Left cardiac atrium (tissue), 4 donors: ENCODE measurements around the gene TBX2. TPM values are rescaled to one million over a fixed set of nuclear protein-coding genes. Genes with fewer than 3 reads are reported as not detected.
A peak's percentile ranks its signal among the peaks of the same experiment; 100 is the strongest.

Experiments
- ATAC-seq, 2 donors: fragments of 200-7000 bp; cut with Tn5 transposase; one replicate each; pipeline ENCODE4 v1.9.1; 2020; ENCODE audit warnings: mild to moderate bottlenecking in 2 of 2, moderate library complexity in 2 of 2
- DNase-seq: peaks from one replicate; pipeline ENCODE4 v3.0.0-alpha.2; 2020
- intact Hi-C, 2 donors: fragments of 100-400 bp; cut with DNase I; formaldehyde crosslinking; loops; one replicate each; pipeline versions ENCODE4 v1.14.1 to v1.15.1; 2022 to 2023
- total RNA-seq, 2 donors: library from RNA; stranded (reverse); fragmentation: NEBNext Ultra II Directional; extraction: Animal tissue kit (Norgen Biotek cat#: 25700); gene quantifications; one replicate each; pipeline ENCODE4 v1.2.1, GENCODE V29; 2021
- donor health status: DM: no; HTN: yes; CAD: no.
- donor health status: DM: no; HTN: yes; CAD: no; lungs with severe emphysema.
- donor health status: DM: yes; HTN: yes; CAD: no.
- donor health status: Dilated cardiomyopathy.

TBX2 gene
- total RNA-seq, 2 donors from 2014 or later = 12.1 to 17.0 TPM

DNA sequence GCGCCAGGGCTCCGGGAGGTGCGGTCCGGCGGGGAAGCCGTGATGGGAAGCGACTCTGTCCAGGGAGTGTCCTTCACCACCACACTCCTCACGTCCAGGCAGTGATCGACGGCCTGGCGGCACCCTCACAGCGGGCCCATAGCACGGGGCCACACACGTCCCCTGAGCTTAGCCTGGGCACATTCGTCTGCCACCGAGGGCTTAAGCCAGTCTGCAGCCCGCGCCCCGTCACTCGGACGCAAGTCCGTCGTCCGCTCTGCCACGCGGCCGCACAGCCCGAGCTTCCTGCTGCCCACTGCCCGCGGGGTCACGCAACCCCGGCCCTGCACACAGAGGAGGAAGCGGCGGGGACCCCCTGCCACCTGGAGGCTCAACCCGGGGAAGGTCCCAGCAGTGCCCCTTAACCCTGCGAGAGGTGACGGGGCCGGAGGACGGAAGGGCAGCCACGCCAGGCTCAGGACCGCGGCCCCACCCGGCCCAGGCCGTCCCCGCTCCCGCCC, 3.0 kb upstream of the TBX2 start:
- DNase-seq (no peak), ATAC-seq (peak in 1 of 2 donors; percentile 1)
- intact Hi-C loops = no loop called here

GRCh38 chr17:61397086-61397842, 2.4 kb upstream of the TBX2 start:
- DNase-seq = no peak

DNA sequence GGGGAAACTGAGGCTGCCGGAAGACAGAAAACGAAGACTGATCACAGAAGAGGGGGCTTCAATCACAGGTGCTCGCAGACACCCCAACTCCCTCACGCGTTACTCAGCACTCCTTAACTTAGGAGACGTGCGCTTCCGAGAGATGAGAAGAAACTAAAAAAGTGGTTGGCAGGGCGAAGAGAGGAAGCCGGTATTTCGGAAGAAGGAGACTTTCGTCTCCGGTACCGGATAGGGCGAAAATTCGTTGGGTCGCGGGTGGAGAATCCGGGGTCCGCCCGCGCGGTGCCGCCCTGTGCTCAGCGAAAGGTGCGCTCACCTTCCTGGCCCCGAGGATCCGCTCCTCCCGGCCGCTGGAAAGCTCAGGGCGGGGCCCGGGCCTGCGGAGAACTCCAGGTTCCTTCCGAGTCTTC, 917 bp upstream of the TBX2 start:
- DNase-seq = no peak
- ATAC-seq = no peak
- intact Hi-C loops = no loop called here

More at GRCh38 chr17:61397086-61397842, 2.4 kb upstream of the TBX2 start:
- ATAC-seq = peak; percentile 5 to 9
- intact Hi-C loops = no loop called here

DNA sequence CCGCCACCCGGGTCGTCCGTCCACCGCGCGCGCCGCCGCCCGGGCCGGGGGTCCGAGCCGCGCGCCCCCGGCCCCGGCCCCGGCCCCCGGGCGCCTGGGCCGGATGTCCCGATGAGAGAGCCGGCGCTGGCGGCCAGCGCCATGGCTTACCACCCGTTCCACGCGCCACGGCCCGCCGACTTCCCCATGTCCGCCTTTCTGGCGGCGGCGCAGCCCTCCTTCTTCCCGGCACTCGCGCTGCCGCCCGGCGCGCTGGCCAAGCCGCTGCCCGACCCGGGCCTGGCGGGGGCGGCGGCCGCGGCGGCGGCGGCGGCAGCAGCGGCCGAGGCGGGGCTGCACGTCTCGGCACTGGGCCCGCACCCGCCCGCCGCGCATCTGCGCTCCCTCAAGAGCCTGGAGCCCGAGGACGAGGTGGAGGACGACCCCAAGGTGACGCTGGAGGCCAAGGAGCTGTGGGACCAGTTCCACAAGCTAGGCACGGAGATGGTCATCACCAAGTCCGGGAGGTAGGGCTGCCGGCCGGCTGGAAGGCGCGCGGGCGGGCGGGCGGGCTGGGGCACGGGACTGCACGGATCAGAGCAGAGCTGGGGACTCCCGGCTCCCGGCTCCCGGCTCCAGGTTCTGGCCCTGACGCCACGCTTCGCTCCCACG, 548 bp downstream of the TBX2 start:
- intact Hi-C loops = loop anchor here in 1 of 2 donors (10.0 kb wide), 1 partner anchor 395 kb away; no protein-coding TSS in a partner anchor
- DNase-seq = no peak
- ATAC-seq = no peak

DNA sequence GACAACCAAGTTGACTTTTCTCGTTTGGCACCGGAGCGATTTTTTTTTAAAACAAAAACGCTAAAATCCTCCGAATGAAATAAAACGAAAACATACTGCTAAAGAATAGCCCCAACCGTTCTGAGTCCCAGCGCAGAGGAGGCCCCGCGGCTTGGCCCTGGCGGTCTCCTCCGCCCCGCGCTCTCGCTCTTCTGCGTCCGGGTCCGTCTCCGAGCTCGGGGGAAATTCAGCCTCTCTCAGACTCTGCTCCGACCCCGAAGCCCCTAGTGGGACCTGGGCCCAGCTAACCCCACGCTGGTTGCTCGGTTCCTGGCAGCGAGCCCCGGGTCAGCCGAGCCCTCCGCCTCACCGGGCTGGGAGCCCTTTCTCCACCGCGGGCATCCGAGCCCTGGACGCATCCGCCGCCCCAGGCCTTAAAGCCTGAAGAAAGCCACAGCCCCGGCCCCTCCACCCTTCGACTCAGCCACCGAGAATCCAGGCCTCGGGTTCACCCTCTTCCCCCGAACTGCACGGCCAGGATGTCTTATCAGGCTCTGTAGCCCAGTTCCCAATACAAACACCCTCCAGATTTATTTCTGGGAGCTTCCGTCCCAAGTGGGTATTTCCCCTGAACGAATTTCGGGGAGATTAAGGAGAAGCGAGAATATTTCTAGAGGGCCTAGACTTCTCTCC, 1.2 kb downstream of the TBX2 start:
- intact Hi-C loops = loop anchor here in 1 of 2 donors (10.0 kb wide), 1 partner anchor 396 kb away; no protein-coding TSS in a partner anchor
- DNase-seq (no peak), ATAC-seq (no peak)

DNA sequence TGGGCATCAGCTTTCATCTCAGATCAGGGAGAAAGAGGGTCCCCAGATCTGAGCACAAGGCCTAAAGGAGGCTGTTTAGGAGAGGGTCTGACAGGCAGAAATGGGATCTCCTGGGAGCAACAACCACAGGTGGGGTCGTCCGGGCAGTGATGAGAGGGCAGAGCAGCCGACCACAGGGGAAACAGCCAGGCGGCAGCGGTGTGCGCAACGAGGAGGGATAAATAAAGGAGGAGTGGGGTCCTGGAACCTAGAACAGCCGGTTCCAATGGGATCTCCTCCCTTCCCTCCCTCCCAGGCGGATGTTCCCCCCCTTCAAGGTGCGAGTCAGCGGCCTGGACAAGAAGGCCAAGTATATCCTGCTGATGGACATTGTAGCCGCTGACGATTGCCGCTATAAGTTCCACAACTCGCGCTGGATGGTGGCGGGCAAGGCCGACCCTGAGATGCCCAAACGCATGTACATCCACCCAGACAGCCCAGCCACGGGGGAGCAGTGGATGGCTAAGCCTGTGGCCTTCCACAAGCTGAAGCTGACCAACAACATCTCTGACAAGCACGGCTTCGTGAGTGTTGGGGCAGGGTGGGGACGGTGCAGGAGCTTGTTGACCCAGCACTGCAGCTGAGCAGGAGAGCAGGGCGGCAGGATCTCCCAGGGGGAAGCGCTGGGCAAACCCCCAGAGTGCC, 1.9 kb downstream of the TBX2 start:
- intact Hi-C loops = loop anchor here in 1 of 2 donors (10.0 kb wide), 1 partner anchor 397 kb away; no protein-coding TSS in a partner anchor
- DNase-seq (no peak), ATAC-seq (no peak)

DNA sequence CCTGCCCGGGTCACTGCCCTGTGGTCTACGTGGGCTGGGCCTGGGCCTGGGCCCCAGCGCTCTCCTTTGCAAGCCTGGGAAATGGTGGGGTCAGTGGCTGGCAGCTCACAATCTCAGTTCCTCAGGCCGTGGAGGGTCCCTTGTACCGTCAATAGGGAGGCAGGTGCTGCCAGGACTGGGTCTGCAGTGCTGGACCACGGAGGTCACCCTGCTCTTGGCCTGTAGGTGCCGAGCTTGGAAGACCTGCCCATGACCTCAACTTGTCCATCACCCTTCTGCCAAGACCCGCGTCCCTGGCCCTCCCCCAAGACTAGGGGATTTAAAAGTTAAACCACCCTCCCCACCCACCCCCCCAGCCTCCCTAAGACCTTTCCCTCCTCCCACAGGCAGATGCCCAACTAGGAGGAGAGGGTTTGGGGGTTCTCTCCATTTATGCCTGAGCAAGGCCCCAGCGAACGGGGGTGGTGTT, 2.5 kb downstream of the TBX2 start:
- DNase-seq = no peak
- intact Hi-C loops = loop anchor here in 1 of 2 donors (10.0 kb wide), 1 partner anchor 397 kb away; no protein-coding TSS in a partner anchor
- no peak for ATAC-seq

GRCh38 chr17:61402978-61403800, 3.5 kb downstream of the TBX2 start:
- intact Hi-C loops = loop anchor here in 1 of 2 donors (10.0 kb wide), 1 partner anchor 398 kb away; no protein-coding TSS in a partner anchor
- DNase-seq (no peak), ATAC-seq (no peak)

GRCh38 chr17:61403801-61404662, 4.4 kb downstream of the TBX2 start:
- intact Hi-C loops = loop anchor here in 1 of 2 donors (10.0 kb wide), 1 partner anchor 399 kb away; no protein-coding TSS in a partner anchor
- DNase-seq (no peak), ATAC-seq (no peak)

DNA sequence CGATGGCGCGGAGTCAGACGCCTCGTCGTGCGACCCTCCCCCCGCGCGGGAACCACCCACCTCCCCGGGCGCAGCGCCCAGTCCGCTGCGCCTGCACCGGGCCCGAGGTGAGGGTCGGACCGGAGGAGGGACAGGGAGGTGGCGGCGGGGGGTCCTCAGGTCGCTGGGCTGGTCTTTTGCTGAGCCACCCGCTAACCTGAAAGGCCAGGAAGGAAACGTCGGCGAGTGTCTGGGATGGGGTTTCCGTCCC, 4.9 kb downstream of the TBX2 start:
- no peak for ATAC-seq
- DNase-seq = no peak
- intact Hi-C loops = loop anchor here in 1 of 2 donors (10.0 kb wide), 1 partner anchor 400 kb away; no protein-coding TSS in a partner anchor

GRCh38 chr17:61404913-61405685, 5.5 kb downstream of the TBX2 start:
- intact Hi-C loops = loop anchor here in 1 of 2 donors (10.0 kb wide), 1 partner anchor 400 kb away; no protein-coding TSS in a partner anchor
- no peak for ATAC-seq
- DNase-seq = no peak

DNA sequence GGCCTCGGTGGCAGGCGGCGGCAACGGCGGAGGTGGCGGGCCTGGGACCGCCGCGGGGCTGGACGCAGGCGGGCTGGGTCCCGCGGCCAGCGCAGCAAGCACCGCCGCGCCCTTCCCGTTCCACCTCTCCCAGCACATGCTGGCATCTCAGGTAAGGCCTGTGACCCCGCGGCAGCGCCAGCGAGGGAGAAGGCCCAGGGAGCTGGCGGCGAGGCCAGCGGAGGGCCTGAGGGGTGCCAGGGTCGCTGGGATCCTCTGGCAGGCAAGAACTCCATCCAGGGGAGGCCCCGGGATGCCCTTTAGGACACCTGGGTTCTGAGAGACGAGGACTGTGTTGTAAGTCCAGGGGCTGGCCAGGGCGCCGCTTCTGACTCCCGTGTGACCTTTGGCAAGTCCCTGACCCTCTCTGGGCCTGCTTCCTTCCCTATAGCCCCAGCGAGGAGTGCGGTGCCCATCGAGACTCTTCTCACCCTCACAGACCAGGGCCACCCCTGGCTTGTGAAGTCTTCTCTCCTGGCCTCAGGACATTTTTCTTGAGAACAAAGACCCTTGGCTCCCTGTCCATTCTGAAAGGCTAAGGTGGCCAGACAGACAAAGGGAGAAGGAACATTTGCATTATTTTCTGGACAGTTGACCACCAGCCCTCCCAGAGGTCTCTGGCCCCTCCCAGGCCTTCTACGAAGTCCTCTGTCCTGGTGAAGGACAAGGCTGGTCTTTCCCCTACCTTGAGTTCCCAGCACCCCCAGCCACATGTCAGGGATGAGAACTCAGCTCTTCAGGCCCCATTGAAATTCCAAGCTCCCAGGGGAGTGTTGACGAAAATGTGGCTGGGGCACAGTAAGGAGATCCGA, 6.3 kb downstream of the TBX2 start:
- intact Hi-C loops = loop anchor here in 1 of 2 donors (10.0 kb wide), 1 partner anchor 401 kb away; no protein-coding TSS in a partner anchor
- no peak for ATAC-seq
- no peak for DNase-seq

- DNase-seq (no peak), ATAC-seq (no peak)
- intact Hi-C loops = loop anchor here in 1 of 2 donors (10.0 kb wide), 1 partner anchor 402 kb away; no protein-coding TSS in a partner anchor
Observed at GRCh38 chr17:61406537-61406845, 6.8 kb downstream of the TBX2 start.

GRCh38 chr17:61406971-61407911, 7.6 kb downstream of the TBX2 start:
- DNase-seq = no peak
- intact Hi-C loops = loop anchor here in 1 of 2 donors (10.0 kb wide), 1 partner anchor 402 kb away; no protein-coding TSS in a partner anchor
- ATAC-seq = no peak
